HG03025 (cell line): ENCODE results near the gene NOXO1.
A peak's percentile ranks its signal among the peaks of the same experiment; 100 is the strongest.
"Not testable (repeated sequence)": the region's sequence is repeated elsewhere in the genome, so short reads cannot be mapped to it uniquely, and the experiment has no call there.

Source experiments
- ATAC-seq: cut with Tn5 transposase; IDR thresholded peaks from one replicate; pipeline ENCODE4 v1.9.1; 2021; ENCODE audit warnings: mild to moderate bottlenecking, moderate library complexity; ENCODE audit not compliant: unreplicated experiment, low FRiP score

Gene NOXO1

GRCh38 chr16:1964506-1965395, 16.5 kb downstream of the NOXO1 start, which contains the start of gene RPS2:
Gene RPS2, minus strand, starts transcription at chr16:1964826. Its CDS starts 201 bp downstream, at chr16:1964625.
- peak; percentile 67 for ATAC-seq

GRCh38 chr16:1963806-1964505, 17.3 kb downstream of the NOXO1 start:
- ATAC-seq: no peak

DNA sequence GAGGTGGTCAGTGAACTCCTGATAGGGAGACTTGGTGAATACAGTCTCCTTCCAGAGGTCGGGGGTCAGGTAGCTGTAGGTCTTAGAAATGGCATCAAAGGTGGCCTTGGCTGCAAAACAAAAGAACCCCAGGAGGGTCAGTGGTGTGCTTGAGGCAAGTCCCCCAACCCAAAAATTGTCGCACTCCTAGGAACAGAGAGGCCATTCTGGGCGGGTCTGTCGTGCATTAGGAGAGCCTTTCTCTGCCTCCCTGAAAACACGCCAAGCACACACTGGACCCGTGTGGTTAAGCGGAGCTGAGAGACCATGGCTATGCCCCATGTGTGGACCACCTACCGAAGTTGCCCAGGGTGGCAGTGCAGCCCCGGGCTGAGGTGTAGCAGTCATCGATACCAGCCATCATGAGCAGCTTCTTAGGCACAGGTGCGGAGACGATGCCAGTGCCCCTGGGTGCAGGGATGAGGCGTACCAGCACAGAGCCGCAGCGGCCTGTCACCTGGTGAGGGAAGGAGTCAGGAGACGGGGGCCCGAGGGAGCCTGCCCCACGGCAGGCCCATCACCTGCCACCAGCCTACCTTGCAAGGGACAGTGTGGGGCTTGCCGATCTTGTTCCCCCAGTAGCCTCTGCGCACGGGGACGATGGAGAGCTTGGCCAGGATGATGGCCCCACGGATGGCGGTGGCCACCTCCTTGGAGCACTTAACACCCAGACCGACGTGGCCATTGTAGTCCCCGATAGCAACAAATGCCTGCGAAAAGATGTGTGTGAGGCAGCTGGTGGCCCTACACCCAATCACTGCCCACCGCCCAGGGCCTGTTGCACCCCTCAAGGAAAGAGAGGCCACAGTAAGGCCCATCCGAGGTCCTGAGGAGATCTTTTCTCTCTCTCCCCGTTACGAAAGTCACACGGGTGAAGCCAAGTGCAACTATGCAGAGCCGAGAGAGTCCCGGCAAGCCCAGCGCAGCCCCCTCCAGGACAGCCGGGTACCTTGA, 18.8 kb downstream of the NOXO1 start:
- not testable (repeated sequence) for ATAC-seq

DNA sequence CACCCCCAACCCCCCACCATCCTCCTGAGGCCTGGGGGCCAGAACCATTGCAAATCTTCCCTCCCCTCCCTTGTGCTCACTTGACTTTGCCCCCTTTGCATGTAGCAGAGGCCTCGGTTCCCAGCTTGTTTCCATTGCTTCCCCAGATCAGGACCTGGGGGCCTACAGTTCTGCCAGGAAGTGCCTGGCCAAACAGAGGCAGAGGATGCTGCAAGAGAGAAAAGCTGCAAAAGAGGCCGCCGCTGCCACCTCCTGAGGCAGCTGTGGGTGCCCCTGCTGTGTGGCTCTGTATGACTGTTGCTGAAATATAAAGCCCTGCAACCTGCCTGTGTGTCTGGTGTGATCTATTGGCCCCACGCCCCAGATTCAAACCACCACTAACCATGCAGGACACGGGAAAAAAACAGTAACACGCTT, 19.6 kb downstream of the NOXO1 start:
- no peak for ATAC-seq

DNA sequence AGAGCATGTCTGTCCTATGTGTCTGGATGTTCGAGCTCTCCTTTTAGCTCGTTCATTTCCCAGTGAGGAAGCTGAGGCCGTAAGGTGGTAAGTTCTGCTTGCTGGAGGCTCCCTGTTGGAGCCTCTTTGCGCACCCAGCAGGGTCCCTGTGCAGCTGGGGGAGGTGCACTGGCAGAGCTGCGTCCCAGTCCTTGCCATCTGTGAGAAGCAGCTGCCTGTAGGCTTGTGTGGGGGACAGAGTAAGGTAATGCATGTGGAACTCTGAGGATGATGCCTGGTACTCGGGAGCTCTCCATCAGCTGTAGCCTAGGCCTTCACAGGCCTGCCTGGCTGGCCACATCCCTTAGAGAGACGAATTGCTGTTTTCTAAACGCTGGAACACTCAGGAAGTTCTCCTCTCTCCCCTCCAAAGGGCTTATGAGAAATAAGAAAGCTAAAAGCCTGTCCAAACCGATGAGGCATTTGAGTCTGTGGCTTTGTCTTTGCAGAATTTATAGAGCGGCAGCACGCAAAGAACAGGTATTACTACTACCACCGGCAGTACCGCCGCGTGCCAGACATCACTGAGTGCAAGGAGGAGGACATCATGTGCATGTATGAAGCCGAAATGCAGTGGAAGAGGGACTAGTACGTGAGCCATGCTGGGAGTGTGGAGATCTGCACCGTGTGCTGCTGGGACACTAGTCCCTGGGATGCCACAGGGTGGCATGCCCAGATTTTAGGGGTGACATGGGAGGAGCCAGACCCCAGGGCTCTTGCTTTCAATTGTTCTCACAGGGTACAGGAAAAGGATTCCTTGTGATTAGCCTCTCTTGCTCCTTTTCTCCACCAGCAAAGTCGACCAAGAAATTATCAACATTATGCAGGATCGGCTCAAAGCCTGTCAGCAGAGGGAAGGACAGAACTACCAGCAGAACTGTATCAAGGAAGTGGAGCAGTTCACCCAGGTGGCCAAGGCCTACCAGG, 20.3 kb downstream of the NOXO1 start:
- no peak for ATAC-seq

GRCh38 chr16:1959269-1960039, 21.8 kb downstream of the NOXO1 start, which contains the start of gene NDUFB10:
Gene NDUFB10, plus strand, starts transcription at chr16:1959538. Its CDS starts 87 bp downstream, at chr16:1959625.
- ATAC-seq: peak; percentile 54

DNA sequence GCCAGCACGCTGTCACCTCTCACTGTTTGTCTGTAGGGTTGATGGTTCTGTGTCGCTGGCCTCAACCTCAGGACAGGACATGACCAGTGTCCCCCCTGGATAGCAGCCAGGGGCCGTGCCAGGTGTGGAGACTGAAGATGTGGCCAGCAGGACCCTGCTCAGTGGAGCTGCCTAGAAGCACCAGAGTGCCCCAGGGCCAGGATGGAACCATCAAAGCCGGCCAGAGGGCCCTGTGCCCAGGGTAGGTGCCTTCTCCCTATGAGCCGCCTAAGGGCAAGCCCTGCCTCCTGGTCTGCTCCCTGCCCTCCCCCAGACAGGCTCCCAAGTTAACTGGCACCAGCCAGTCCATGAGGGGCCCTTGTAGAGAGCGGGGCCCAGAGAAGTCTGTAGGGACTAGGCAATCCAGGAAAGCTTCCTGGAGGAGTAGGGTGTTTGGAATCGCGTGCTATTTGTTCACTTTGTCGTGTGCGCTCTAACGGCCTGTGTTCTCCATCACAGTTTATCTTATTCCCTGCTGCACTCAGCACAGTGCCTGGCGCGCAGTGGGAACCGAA, 22.5 kb downstream of the NOXO1 start:
- no peak for ATAC-seq

DNA sequence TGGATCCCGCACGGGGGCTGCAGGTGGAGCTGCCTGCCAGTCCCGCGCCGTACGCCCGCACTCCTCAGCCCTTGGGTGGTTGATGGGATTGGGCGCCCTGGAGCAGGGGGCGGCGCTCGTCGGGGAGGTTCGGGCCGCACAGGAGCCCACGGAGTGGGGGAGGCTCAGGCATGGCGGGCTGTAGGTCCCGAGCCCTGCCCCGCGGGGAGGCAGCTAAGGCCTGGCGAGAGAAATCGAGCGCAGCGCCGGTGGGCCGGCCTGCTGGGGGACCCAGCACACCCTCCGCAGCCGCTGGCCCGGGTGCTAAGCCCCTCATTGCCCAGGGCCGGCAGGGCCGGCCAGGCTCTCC, 23.2 kb downstream of the NOXO1 start:
- not testable (repeated sequence) for ATAC-seq

DNA sequence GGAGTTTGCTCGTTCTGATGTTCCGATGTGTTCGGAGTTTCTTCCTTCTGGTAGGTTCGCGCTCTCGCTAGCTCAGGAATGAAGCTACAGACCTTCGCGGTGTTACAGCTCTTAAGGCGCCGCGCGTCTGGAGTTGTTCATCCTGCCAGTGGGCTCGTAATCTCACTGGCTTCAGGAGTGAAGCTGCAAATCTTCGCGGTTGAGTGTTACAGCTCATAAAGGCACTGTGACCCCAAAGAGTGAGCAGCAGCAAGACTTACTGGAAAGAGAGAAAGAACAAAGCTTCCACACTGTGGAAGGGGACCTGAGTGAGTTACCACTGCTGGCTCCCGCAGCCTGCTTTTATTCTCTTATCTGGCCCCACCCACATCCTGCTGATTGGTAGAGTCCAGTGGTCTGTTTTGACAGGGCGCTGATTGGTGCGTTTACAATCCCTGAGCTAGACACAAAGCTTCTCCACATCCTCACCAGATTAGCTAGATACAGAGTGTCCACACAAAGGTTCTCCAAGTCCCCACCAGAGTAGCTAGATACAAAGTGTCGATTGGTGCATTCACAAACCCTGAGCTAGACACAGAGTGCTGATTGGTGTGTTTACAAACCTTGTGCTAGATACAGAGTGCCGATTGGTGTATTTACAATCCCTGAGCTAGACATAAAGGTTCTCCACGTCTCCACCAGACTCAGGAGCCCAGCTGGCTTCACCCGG, 23.7 kb downstream of the NOXO1 start:
- ATAC-seq: not testable (repeated sequence)

DNA sequence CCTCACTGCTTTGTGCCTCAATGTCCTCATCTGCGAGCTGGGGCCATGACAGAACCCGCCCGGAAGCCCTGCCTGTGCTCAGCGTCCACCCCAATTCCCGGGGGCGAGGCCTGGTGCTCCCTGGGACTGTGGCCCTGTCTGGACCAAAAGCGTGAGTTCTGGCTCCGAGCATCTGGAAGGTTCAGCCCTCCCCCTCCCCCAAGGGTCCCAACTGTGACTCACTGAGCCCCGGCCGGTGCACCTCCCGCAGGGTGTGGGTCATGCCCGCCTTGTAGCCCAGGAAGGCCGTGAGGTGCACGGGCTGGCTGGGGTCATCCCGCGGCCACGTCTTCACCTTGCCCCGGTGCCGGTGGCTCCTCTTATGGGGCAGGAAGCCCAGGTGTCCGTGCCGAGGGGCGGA, 27.5 kb downstream of the NOXO1 start:
- ATAC-seq: no peak

DNA sequence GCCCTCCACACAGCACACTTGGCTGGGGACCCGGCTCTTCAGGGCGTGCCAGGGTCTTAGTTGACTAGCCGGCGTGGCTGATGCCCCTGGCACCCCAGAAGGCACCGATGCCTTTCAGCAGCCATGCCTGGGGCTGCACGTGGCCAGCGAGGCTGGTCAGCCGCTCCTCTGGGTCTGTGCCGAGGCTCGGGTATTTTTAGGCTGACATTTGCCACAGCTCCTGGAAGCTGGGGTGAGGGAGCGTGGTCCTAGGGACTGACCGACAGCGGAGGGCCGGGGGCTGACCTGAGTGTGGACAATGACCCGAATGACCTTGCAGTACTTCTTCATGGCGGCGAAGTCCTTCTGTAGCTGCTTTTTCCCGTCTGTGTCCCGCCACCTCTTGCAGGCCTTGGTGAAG, 30.7 kb downstream of the NOXO1 start:
- ATAC-seq: no peak

- no peak for ATAC-seq
Measured at GRCh38 chr16:1950047-1950446, 31.2 kb downstream of the NOXO1 start.

DNA sequence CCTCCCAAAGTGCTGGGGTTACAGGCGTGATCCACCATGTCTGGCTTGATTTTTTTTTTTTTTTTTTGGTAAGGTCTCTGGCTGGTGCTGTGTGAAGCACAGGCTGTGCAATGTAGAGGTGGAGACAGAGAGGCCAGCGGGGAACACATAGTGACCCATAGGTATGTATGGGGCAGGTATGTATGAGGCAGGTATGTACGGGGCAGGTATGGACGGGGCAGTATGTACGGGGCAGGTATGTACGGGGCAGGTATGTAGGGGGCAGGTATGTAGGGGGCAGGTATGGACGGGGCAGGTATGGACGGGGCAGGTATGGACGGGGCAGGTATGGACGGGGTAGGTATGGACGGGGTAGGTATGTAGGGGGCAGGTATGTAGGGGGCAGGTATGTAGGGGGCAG, 31.8 kb downstream of the NOXO1 start:
- no peak for ATAC-seq

DNA sequence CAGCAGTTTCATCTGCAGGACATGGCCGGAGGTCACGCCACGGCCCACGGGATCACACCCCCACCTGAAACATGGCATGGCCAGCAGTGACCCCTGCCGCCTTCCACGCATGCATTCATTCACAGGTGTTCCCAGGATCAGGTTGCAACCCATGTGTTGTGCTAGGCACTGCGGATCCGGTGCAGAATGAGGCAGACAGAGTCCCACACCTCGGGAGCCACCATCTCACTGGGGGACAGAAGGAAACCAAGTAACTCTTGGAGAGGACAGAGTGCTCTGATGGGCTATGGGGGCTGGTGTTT, 33.9 kb downstream of the NOXO1 start:
- no peak for ATAC-seq

- no peak for ATAC-seq
Measured at GRCh38 chr16:1946495-1947368, 34.5 kb downstream of the NOXO1 start.

DNA sequence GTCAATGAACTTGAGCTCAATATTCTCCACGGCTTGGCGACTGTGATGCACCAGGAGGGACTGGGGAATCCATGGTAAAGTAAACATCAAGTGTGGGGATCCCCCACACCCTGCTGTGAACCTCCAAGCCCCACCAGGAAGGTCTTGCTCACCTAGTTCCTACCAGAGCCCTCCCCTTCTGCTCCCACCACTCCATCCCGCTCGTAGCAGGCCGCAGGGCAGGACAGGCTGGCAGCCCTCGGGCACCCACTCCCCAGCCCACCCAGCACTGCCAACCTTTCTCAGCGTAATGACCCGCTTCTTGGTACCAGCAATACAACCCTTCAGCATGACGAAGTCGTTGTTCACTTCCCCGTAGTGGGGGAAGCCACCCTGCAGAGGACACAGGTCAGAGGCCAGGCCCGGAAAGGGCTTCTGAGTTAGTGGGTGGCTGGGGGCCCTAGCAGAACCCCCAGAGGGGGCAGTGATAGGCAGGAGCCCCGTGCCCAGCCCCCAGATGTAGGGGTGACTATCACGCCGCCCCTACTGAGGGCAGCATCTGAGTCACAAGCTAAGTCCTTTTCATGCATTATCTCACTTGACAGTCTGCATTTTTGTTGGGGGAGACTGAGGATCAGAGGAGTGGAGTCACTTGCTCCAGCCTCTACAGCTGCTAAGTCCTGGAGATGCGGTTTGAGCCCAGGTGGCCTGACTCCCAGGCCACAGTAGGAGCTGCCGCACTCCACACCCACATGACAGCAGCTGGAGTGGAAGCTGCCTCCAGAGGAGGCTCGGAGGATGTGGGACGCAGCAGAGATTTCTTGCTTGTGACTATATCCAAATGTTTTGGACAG, 35.5 kb downstream of the NOXO1 start:
- no peak for ATAC-seq
